Measurements from ENCODE around the gene SLC12A8.

SLC12A8 gene

DNA sequence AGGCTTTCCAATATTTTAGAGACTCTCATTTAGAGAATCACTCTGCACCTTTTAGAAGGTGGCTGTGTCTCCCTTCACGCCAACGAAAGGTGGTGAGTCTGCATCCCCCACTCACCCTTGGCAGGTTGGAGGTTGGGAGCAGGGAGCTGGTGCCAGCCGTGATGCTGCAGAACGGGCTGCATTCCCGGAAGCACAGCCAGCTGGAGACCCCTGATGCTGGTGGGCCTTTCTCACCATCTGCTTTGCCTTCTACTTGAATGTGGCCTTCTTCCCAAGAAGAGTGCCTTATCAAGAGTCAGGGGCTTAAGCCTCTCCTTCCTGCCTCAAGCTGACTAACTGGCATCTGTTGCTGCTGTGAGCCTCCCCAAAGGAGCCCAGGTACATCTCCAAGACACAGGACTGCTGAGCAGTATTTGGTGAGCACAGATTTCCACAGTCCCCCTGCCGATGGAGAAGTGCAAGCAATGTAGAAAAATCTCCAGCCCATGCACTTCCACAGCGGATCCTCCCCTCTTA, 139.1 kb downstream of the SLC12A8 start:
- H3K27me3 ChIP-seq (ENCODE audit: insufficient read depth, low read length) = no peaks in the 10 kb centered on the region
- no peak overlapping the region for H3K4me3 ChIP-seq (ENCODE audit: low read length)
- H3K9me3 ChIP-seq (ENCODE audit: insufficient read depth, low read depth, low read length) = no peaks in the 10 kb centered on the region
- H3K4me1 ChIP-seq (ENCODE audit: insufficient read depth, low read length) = 0 out of 2 replicates have a peak, but pooled peaks cover 2% of the 10 kb centered on the region
- H3K9ac ChIP-seq (ENCODE audit: low read depth, low read length) = no peak overlapping the region
- no peaks in the 10 kb centered on the region for H3K36me3 ChIP-seq (ENCODE audit: insufficient read depth, low read depth, low read length)
- no peak overlapping the region for H3K27ac ChIP-seq (ENCODE audit: low read length)

DNA sequence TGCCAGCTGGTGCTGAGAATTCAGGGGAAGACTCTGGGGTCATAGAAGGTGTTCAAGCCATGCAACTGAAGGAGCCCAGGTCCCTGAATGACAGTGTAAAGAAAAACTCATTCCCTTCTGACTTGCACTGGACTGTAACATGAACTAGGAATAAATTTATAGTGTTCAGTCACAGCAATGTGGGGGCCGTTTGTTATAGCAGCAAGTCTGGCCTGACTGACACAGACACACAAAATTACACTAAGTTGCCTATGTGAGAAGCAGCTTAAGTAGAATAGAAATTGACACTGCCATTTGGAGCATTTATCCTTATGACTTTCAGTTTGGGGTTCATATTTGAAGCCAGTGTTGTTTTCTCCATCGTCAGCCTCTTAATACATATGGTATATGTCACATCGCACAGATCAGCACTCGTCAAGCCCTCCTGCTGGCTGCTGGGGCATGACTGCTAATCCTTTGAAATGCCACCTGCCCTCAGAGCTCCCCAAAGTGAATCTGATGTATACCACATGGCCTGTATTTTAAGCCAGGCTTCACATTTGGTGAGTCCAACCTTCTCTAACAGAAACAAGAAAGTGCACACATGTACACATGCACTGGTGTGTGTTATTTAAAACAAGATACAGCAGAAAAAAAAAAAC, 139.7 kb downstream of the SLC12A8 start:
- no peaks in the 10 kb centered on the region for H3K36me3 ChIP-seq (ENCODE audit: insufficient read depth, low read depth, low read length)
- no peak overlapping the region for H3K9ac ChIP-seq (ENCODE audit: low read depth, low read length)
- no peak overlapping the region for H3K27ac ChIP-seq (ENCODE audit: low read length)
- no peaks in the 10 kb centered on the region for H3K27me3 ChIP-seq (ENCODE audit: insufficient read depth, low read length)
- 0 out of 2 replicates have a peak, but pooled peaks cover 2% of the 10 kb centered on the region for H3K4me1 ChIP-seq (ENCODE audit: insufficient read depth, low read length)
- no peak overlapping the region for H3K4me3 ChIP-seq (ENCODE audit: low read length)
- no peaks in the 10 kb centered on the region for H3K9me3 ChIP-seq (ENCODE audit: insufficient read depth, low read depth, low read length)

GRCh38 chr3:125072301-125072700, 140.2 kb downstream of the SLC12A8 start:
- Histone ChIP-seq H3K27ac (ENCODE audit: low read length) (no peak overlapping the region), H3K9ac (ENCODE audit: low read depth, low read length) (no peak overlapping the region), H3K4me3 (ENCODE audit: low read length) (no peak overlapping the region), H3K36me3 (ENCODE audit: insufficient read depth, low read depth, low read length) (no peaks in the 10 kb centered on the region), H3K9me3 (ENCODE audit: insufficient read depth, low read depth, low read length) (no peaks in the 10 kb centered on the region), H3K27me3 (ENCODE audit: insufficient read depth, low read length) (no peaks in the 10 kb centered on the region), H3K4me1 (ENCODE audit: insufficient read depth, low read length) (0 out of 2 replicates have a peak, but pooled peaks cover 5% of the 10 kb centered on the region)

DNA sequence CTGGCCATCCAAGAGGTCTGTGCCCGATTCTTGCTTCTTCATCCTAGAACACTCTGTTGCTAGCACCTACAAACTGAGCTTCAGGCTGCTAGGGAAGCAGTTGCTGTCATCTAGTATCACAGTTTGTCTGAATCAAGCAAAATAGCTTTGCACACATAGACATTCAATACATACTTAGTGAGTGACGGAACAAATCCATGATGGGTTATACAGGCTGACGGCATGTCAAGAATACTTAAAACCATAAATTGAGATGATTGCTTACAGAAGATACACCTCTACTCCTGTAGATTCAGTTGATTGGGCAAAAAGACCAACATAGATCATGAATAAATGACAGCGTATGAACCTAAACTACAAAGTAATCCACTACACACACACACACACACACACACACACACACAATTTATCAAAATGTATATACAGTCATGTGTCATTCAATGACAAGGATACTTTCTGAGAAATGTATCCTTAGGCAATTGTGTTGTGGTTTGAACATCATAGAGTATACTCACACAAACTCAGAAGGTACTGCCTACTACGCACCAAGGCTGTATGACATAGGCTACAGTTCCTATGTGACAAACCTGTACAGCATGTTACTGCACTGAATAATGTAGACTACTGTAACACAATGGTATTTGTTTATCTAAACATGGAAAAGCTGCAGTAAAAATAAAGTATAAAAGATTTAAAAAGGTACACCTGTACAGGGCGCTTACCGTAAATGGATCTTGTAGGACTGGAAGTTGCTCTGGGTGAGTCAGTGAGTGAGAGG, 142.4 kb downstream of the SLC12A8 start:
- Histone ChIP-seq H3K36me3 (ENCODE audit: insufficient read depth, low read depth, low read length) (no peaks in the 10 kb centered on the region), H3K9ac (ENCODE audit: low read depth, low read length) (no peak overlapping the region), H3K4me3 (ENCODE audit: low read length) (no peak overlapping the region), H3K4me1 (ENCODE audit: insufficient read depth, low read length) (peaks cover 8% of the 10 kb centered on the region; the same call in 1 of the 2 replicates), H3K9me3 (ENCODE audit: insufficient read depth, low read depth, low read length) (no peaks in the 10 kb centered on the region), H3K27ac (ENCODE audit: low read length) (no peak overlapping the region), H3K27me3 (ENCODE audit: insufficient read depth, low read length) (no peaks in the 10 kb centered on the region)

- Histone ChIP-seq H3K9me3 (ENCODE audit: insufficient read depth, low read depth, low read length) (no peaks in the 10 kb centered on the region), H3K27me3 (ENCODE audit: insufficient read depth, low read length) (no peaks in the 10 kb centered on the region), H3K27ac (ENCODE audit: low read length) (no peak overlapping the region), H3K4me1 (ENCODE audit: insufficient read depth, low read length) (peaks cover 8% of the 10 kb centered on the region; the same call in 1 of the 2 replicates), H3K36me3 (ENCODE audit: insufficient read depth, low read depth, low read length) (no peaks in the 10 kb centered on the region), H3K4me3 (ENCODE audit: low read length) (no peak overlapping the region), H3K9ac (ENCODE audit: low read depth, low read length) (no peak overlapping the region)
Observed at GRCh38 chr3:125069452-125069851, 143.1 kb downstream of the SLC12A8 start.

DNA sequence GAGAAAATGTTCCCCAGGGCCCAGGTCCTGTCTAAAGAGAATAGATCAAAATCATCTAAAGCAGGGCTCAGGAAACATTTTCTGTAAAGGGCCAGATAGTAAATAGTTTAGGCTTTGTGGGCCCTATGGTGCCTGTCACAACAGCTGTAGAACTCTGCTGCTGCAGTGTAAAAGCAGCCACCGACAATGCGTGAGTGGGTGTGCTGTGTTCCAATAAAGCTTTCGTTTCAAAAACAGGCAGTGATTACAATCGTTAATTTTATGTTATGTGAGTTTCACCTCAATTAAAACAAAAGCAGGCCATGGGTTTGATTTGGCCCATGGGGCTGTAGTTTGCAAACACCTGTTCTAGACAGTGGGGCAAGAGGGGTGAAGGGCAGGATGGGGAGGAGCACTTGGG, 144.3 kb downstream of the SLC12A8 start:
- Histone ChIP-seq H3K9ac (ENCODE audit: low read depth, low read length) (no peak overlapping the region), H3K27me3 (ENCODE audit: insufficient read depth, low read length) (no peaks in the 10 kb centered on the region), H3K36me3 (ENCODE audit: insufficient read depth, low read depth, low read length) (no peaks in the 10 kb centered on the region), H3K27ac (ENCODE audit: low read length) (no peak overlapping the region), H3K9me3 (ENCODE audit: insufficient read depth, low read depth, low read length) (no peaks in the 10 kb centered on the region), H3K4me1 (ENCODE audit: insufficient read depth, low read length) (peaks cover 8% of the 10 kb centered on the region; the same call in 1 of the 2 replicates), H3K4me3 (ENCODE audit: low read length) (no peak overlapping the region)

GRCh38 chr3:125067225-125067624, 145.3 kb downstream of the SLC12A8 start:
- Histone ChIP-seq H3K9ac (ENCODE audit: low read depth, low read length) (no peak overlapping the region), H3K27me3 (ENCODE audit: insufficient read depth, low read length) (no peaks in the 10 kb centered on the region), H3K4me1 (ENCODE audit: insufficient read depth, low read length) (peaks cover 11% of the 10 kb centered on the region; the same call in 1 of the 2 replicates), H3K27ac (ENCODE audit: low read length) (no peak overlapping the region), H3K9me3 (ENCODE audit: insufficient read depth, low read depth, low read length) (no peaks in the 10 kb centered on the region), H3K4me3 (ENCODE audit: low read length) (no peak overlapping the region), H3K36me3 (ENCODE audit: insufficient read depth, low read depth, low read length) (no peaks in the 10 kb centered on the region)

- Histone ChIP-seq H3K4me3 (ENCODE audit: low read length) (no peak overlapping the region), H3K9ac (ENCODE audit: low read depth, low read length) (no peak overlapping the region), H3K9me3 (ENCODE audit: insufficient read depth, low read depth, low read length) (no peaks in the 10 kb centered on the region), H3K27ac (ENCODE audit: low read length) (no peak overlapping the region), H3K4me1 (ENCODE audit: insufficient read depth, low read length) (peaks cover 15% of the 10 kb centered on the region), H3K27me3 (ENCODE audit: insufficient read depth, low read length) (peaks cover 12% of the 10 kb centered on the region), H3K36me3 (ENCODE audit: insufficient read depth, low read depth, low read length) (no peaks in the 10 kb centered on the region)
Observed at GRCh38 chr3:125062904-125063618, 149.5 kb downstream of the SLC12A8 start.

- Histone ChIP-seq H3K27ac (ENCODE audit: low read length) (no peak overlapping the region), H3K4me1 (ENCODE audit: insufficient read depth, low read length) (peaks cover 11% of the 10 kb centered on the region)
Observed at GRCh38 chr3:125061646-125062045, 150.9 kb downstream of the SLC12A8 start.

GRCh38 chr3:125061170-125061569, 151.4 kb downstream of the SLC12A8 start:
- H3K9ac ChIP-seq (ENCODE audit: low read depth, low read length) = no peak overlapping the region
- H3K27ac ChIP-seq (ENCODE audit: low read length) = no peak overlapping the region
- peaks cover 31% of the 10 kb centered on the region for H3K27me3 ChIP-seq (ENCODE audit: insufficient read depth, low read length)
- no peaks in the 10 kb centered on the region for H3K36me3 ChIP-seq (ENCODE audit: insufficient read depth, low read depth, low read length)
- no peak overlapping the region for H3K4me3 ChIP-seq (ENCODE audit: low read length)
- no peaks in the 10 kb centered on the region for H3K9me3 ChIP-seq (ENCODE audit: insufficient read depth, low read depth, low read length)
- H3K4me1 ChIP-seq (ENCODE audit: insufficient read depth, low read length) = peaks cover 13% of the 10 kb centered on the region

More at GRCh38 chr3:125061646-125062045, 150.9 kb downstream of the SLC12A8 start:
- Histone ChIP-seq H3K9ac (ENCODE audit: low read depth, low read length) (no peak overlapping the region), H3K4me3 (ENCODE audit: low read length) (no peak overlapping the region), H3K27me3 (ENCODE audit: insufficient read depth, low read length) (peaks cover 26% of the 10 kb centered on the region), H3K9me3 (ENCODE audit: insufficient read depth, low read depth, low read length) (no peaks in the 10 kb centered on the region), H3K36me3 (ENCODE audit: insufficient read depth, low read depth, low read length) (no peaks in the 10 kb centered on the region)

DNA sequence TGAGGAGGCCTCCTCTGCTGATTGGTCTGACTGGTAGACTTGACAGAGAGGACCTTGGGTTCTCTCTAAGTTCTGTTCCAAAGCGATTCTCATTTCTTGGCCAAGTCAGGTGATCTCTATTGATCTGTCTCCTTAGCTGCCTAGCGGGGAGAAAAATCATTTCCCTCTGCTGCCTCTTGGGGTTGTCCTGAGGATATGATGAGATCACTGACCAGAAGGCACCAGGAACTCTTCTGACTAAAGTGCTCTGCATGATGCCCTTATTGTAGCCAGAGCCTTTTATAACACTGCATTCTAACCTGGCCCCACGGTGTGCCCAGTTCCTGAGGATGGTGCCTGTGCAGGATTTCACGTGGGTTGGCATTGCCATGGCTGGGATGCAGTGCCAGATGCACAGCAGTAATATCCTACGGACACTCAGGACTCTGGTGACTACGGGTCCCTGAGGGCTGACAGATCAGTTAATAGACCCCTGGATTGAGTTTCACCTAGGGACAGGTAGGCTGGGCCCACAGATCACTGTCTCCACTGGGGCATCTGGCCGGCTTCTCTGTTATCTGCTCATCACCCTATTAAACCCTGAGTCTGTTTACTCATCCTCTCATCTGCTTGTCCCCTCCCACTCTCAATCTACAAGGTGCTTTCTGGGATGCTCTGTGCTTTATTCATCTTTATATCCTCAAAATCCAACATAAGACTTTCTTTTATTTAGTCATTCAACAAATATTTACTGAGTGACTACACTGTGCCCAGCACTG, 152.9 kb downstream of the SLC12A8 start:
- Histone ChIP-seq H3K27me3 (ENCODE audit: insufficient read depth, low read length) (peaks cover 39% of the 10 kb centered on the region), H3K4me3 (ENCODE audit: low read length) (no peak overlapping the region), H3K9me3 (ENCODE audit: insufficient read depth, low read depth, low read length) (no peaks in the 10 kb centered on the region), H3K27ac (ENCODE audit: low read length) (no peak overlapping the region), H3K36me3 (ENCODE audit: insufficient read depth, low read depth, low read length) (no peaks in the 10 kb centered on the region), H3K4me1 (ENCODE audit: insufficient read depth, low read length) (peaks cover 15% of the 10 kb centered on the region), H3K9ac (ENCODE audit: low read depth, low read length) (no peak overlapping the region)

Data from iPS-20b (cell line).